Kasumi-1 (cell line): ENCODE data around the gene CCDC88B.
A peak's percentile ranks its signal among the peaks of the same experiment; 100 is the strongest.

Experiments
- DNase-seq, 2 experiments: peaks; one replicate each; lab custom pipeline; 2025; lab: John Stamatoyannopoulos, UW

Gene CCDC88B

GRCh38 chr11:64362339-64362738 lies 22.3 kb downstream of the CCDC88B start:
- DNase-seq: no peak

DNA sequence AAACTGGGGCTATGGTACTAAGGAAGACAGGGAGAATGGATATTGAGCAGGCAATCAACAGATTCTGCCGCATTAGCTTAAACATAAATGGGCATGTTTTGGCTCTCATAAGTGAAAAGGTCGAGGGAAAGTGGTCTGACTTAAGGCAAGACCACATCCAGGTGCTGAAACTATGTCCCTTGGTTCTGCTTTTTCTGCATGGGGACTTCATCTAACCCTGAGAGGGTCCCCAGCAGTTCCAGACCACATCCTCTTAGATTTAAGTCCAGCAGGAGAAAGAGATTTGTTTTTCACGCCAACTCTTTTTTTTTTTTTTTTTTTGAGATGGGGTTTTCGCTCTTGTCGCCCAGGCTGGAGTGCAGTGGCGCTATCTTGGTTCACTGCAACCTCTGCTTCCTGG lies 24.4 kb downstream of the CCDC88B start:
- DNase-seq: no peak

GRCh38 chr11:64364911-64365310 lies 24.9 kb downstream of the CCDC88B start:
- DNase-seq: no peak

GRCh38 chr11:64366751-64367150 lies 26.7 kb downstream of the CCDC88B start:
- no peak for DNase-seq

- no peak for DNase-seq
Observed at GRCh38 chr11:64367931-64368672, 28.1 kb downstream of the CCDC88B start.

DNA sequence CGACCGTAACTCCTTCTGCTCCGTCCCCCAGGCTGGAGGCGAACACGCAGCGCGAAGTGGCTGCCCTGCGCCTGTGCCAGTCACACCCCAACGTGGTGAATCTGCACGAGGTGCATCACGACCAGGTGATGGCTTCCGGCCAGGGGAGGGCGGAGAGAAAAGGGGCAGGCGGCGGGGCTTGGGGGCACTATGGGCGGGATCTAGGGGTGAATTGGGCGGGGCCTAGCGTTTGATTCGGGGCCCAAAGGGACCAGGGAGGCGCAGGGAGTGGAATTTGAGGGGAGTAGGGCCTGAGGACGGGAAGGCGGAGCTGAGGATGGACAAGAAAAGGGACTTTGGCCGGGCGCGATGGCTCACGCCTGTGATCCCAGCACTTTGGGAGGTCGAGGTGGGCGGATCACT lies 28.7 kb downstream of the CCDC88B start:
- no peak for DNase-seq

DNA sequence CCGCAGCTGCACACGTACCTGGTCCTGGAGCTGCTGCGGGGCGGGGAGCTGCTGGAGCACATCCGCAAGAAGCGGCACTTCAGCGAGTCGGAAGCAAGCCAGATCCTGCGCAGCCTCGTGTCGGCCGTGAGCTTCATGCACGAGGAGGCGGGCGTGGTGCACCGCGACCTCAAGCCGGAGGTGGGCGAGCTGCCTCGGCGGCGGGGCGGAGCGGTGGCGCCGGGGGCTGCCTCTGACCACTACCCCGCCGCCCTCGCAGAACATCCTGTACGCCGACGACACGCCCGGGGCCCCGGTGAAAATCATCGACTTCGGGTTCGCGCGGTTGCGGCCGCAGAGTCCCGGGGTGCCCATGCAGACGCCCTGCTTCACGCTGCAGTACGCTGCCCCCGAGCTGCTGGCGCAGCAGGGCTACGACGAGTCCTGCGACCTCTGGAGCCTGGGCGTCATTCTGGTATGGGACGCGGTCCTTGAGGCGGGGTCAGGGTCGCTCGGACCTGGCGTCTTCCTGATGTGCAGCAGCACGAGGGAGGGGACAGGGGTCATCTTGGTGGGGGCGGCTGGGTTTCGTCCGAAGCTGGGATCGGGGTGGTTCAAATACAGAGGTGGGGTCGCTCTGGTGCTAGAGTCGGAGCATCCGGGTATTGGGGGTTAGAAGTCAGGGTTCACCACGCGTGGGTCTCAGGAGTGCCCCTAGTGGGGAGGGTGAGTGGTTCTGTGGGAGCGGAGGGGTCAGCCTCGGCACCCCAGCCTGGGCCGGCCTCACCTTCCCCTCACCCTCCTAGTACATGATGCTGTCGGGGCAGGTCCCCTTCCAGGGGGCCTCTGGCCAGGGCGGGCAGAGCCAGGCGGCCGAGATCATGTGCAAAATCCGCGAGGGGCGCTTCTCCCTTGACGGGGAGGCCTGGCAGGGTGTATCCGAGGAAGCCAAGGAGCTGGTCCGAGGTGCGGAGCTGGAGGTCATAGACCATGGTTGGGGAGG lies 29.7 kb downstream of the CCDC88B start:
- DNase-seq: no peak

DNA sequence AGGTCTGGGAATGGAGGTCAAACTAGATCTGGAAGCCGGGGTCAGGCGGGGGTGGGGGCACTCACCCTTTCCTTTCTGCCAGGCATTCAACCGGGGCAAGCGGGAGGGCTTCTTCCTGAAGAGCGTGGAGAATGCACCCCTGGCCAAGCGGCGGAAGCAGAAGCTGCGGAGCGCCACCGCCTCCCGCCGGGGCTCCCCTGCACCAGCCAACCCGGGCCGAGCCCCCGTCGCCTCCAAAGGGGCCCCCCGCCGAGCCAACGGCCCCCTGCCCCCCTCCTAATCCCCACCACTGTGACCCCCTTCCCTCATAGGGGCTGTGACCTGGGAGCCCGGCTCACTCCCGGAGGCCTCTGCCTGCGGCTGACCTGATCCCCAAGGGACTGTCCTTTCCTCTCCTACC lies 31.2 kb downstream of the CCDC88B start:
- DNase-seq: no peak

GRCh38 chr11:64372021-64372420 lies 32.0 kb downstream of the CCDC88B start:
- DNase-seq: no peak

DNA sequence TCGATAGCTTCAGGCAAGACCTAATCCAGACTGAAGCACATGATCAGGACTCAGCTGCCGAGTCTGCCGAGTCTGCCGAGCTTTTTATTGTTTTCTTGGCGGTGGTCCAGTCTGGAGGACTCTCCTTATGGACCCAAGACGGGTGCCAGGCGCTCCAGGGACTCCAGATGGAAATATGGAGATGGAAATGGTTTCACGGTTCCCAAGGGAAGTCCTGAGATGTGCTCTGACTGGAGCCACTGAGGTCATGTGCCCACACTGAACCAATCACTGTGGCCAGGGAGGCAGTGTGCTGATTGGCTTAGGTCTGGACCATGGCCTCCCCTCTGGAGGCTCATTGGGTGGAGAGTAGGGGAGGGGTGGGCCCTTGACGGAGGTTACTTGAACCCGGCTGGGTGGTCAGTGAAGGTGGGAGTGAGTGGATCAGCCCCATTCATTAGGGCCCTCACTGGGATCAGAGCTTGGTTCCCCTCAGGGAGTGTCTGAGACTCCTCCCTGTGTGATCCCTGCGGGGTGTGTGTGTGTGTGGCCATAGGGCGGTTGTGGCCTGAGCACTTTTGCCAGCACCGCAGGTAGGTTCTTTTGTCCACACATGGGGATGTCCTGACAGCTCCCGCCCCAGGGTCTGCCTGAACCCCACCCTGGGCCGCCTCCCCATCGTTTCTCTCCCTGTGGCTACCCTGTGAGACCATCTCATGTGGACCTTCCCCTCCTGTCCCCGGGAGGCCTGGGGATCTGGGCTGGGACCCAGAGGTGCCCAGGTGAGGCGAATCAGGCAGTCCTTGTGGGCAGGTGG lies 33.0 kb downstream of the CCDC88B start:
- no peak for DNase-seq

DNA sequence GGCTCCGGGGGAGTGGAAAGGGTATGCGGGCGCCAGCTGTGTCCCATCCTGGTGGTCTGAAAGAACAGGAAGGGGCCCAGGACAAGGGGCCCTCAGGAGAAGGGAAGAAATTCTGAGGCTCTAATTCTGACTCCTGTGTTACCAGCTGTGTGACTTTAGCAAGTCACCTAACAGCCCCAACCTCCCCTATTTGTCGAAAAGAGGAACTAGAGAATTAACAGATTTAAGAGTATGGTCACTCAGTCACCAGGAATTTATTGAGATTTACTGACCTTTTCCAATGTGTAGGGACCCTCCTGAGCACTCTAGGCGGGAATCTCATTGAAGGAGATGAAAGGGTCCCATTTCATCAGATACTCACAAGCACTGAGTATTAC lies 33.6 kb downstream of the CCDC88B start:
- DNase-seq: peak; percentile 68 to 69

- no peak for DNase-seq
Observed at GRCh38 chr11:64376071-64376470, 36.1 kb downstream of the CCDC88B start.

GRCh38 chr11:64378335-64378880 lies 38.4 kb downstream of the CCDC88B start:
- no peak for DNase-seq

- DNase-seq: no peak
Observed at GRCh38 chr11:64379160-64379559, 39.2 kb downstream of the CCDC88B start.

DNA sequence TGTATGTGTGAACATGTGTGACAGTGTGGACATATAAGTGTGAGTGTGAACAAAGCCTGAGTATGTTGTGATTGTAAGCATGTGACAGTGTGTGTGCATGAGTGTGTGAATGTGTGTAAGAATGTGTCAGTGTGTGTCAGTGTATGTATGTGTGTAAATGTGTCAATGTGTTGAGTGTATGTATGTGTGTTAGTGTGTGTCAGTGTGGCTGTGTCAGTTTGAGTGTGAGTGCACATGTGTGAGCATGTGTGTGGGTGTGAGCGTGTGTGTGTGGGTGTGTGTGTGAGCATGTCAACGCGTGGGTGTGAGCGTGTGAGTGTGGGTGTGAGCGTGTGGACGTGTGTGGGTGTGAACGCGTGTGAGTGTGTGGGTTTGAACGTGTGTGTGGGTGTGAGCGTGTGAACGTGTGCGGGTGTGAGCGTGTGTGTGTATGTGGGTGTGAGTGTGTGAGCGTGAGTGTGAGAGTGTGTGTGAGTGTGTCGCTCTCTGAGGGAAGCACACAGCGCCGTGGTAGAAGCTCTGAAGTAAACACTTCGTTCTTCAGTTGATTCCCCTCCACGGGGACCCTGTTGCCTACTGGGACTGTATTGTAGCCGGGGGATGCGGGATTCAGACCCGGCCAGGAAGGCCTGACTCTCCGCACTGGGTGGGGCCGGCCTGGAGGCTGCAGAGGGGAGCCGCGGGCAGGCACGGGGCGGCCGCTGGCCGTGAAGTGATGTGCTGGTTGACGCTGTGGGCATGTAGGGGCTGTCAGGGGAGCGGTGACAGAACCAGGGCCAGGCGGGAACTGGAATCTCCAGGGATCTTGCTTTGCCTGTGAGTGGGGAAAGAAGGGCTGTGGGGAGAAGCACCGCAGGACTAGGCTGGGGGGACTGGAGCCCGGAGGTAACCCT lies 40.1 kb downstream of the CCDC88B start:
- DNase-seq: no peak

DNA sequence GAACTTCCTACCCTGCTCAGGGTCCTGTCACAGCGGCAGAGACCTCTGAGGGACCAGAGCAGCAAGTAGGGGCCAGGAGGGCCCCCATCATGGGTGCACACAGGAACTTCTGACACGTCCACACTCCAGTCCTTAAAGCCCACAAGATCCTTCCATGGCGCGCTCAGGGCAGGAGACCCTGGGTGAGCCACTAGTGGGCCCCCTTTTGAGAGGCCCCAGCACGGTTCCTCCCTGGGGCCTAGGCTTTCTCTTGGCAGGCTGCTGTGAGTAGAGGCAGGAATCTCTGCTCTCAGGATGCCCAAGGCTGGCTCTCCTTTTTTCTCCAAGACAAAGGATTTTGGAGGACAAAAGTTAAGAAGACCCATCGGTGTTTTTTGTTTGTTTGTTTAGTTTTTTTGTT lies 41.3 kb downstream of the CCDC88B start:
- DNase-seq: no peak

DNA sequence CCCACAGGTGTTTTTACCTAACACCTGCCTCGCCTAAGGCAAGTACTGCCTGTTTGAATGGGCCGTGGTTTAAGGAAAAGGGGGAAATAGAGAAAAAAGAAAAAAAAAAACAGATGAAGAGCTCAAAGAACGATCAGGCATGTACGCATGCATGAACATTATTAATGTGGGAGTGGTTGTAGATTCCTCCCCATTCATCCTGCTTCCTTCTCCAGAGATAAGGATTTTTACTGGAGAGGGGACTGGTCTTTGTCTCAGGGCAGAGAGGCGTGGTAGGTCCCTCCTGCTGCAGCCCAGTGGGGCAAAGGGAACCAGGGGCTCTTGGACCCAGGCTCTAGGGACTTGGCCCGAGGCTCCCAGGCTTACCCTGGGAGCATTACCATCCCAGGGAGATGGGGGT lies 42.0 kb downstream of the CCDC88B start:
- no peak for DNase-seq

DNA sequence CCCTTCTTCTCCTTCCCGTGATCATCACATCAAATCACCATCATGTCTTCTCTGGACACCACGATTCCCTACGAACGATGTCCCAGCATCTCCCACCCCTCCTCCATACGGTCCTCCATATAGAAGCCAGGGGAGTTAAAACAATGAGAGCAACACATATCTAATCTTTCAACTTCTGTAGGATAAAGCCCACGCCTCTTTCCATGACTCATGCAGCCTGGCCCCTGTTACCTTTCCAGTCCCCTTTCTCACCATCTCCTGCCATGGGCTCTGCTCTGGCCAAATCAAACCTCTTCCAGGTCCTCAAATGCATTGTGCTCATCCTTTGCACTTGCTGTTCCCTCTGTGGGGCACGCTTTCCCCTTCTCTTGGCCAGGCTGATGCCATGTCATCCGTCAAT lies 42.6 kb downstream of the CCDC88B start:
- no peak for DNase-seq

DNA sequence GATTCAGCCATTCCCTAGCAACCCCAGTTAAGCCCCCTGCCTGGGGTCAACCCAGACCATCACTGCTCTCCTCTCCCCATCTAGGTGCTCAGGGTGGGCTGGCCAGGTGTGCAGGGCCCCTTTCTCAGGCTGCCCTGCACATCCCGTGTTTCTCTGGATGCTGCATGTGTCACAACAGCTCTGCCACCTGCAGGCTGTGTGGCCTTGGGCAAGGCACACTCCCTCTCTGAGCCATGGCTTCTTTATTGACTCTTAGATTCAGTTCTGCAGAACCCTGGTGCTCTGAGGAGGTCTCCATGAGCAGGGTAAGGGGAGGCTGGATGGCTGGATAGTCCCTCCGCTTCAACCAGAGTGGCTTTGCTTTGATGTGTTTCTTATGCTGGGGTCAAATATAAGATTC lies 43.6 kb downstream of the CCDC88B start:
- DNase-seq: no peak

- no peak for DNase-seq
Observed at GRCh38 chr11:64384028-64384737, 44.2 kb downstream of the CCDC88B start.
